Osteocyte (in vitro differentiated cells): ENCODE measurements around the gene ZNF212. TPM values are rescaled to one million over a fixed set of nuclear protein-coding genes. Genes with fewer than 3 reads are reported as not detected.
A peak's percentile ranks its signal among the peaks of the same experiment; 100 is the strongest.

Source experiments
- DNase-seq: peaks from one replicate; pipeline ENCODE4 v3.0.0; 2021; ENCODE audit warnings: mixed read lengths; ENCODE audit not compliant: unreplicated experiment; ENCODE audit errors: extremely low spot score
- H3K27ac Mint-ChIP-seq: one replicate; pipeline ENCODE4 v1.8.0; 2021; ENCODE audit warnings: mild to moderate bottlenecking, mixed read lengths; ENCODE audit not compliant: unreplicated experiment
- H3K27me3 Mint-ChIP-seq: one replicate; pipeline ENCODE4 v1.8.0; 2021; ENCODE audit warnings: mixed read lengths; ENCODE audit not compliant: unreplicated experiment
- H3K36me3 Mint-ChIP-seq: one replicate; pipeline ENCODE4 v1.8.0; 2021; ENCODE audit warnings: mixed read lengths; ENCODE audit not compliant: unreplicated experiment
- H3K4me1 Mint-ChIP-seq: one replicate; pipeline ENCODE4 v1.8.0; 2021; ENCODE audit warnings: mixed read lengths; ENCODE audit not compliant: unreplicated experiment
- H3K4me3 Mint-ChIP-seq: one replicate; pipeline ENCODE4 v1.8.0; 2021; ENCODE audit warnings: mild to moderate bottlenecking, moderate library complexity, mixed read lengths; ENCODE audit not compliant: unreplicated experiment
- H3K9me3 Mint-ChIP-seq: one replicate; pipeline ENCODE4 v1.8.0; 2021; ENCODE audit warnings: mixed read lengths; ENCODE audit not compliant: unreplicated experiment
- total RNA-seq: library from RNA; stranded (reverse); gene quantifications from 2 replicates; pipeline ENCODE4 v1.2.1, GENCODE V29; 2021
- TF ChIP-seq, protein P1 (sequence below): fragments of 200-600 bp; sonication (generic); IDR thresholded peaks from 2 replicates; pipeline ENCODE4 v1.5.0; 2021; ENCODE audit warnings: antibody characterized with exemption, mild to moderate bottlenecking, moderate library complexity

ZNF212 gene
- total RNA-seq, 1 donor from 2014 or later = 11.9 TPM

DNA sequence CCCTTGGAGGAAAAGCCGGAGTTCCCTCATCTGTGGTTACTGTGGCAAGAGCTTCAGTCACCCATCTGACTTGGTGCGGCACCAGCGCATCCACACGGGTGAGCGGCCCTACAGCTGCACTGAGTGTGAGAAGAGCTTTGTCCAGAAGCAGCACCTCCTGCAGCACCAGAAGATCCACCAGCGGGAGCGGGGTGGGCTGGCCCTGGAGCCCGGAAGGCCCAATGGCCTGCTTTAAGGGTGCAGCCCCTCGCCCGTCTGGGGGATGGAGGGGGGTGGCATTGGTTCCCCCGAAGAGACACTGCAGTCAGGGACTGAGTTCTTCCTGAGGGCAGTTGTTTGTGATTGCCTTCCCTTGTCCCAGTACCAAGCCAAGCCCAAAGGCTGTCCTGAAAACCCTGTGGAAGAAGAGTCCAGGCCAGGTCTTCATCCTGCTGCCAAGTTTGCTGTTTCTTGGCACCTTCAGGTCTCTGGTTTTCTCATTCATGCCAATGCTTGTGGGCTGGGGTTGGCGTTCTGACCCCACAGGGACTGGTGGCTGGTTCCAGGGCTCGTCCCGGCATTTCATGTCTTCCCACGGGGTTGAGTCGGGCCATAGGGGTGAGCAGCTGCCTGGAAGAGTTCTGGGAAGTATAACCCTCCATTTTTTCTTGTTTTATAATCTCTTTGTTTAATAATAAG, 14.9 kb downstream of the ZNF212 start:
- no peaks in the 10 kb centered on the region for H3K4me1 Mint-ChIP-seq
- H3K4me3 Mint-ChIP-seq = no peak overlapping the region
- no peak overlapping the region for H3K27ac Mint-ChIP-seq
- DNase-seq = no peak
- H3K9me3 Mint-ChIP-seq = no peaks in the 10 kb centered on the region
- TF ChIP-seq, protein P1, sequence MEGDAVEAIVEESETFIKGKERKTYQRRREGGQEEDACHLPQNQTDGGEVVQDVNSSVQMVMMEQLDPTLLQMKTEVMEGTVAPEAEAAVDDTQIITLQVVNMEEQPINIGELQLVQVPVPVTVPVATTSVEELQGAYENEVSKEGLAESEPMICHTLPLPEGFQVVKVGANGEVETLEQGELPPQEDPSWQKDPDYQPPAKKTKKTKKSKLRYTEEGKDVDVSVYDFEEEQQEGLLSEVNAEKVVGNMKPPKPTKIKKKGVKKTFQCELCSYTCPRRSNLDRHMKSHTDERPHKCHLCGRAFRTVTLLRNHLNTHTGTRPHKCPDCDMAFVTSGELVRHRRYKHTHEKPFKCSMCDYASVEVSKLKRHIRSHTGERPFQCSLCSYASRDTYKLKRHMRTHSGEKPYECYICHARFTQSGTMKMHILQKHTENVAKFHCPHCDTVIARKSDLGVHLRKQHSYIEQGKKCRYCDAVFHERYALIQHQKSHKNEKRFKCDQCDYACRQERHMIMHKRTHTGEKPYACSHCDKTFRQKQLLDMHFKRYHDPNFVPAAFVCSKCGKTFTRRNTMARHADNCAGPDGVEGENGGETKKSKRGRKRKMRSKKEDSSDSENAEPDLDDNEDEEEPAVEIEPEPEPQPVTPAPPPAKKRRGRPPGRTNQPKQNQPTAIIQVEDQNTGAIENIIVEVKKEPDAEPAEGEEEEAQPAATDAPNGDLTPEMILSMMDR = no peak
- no peaks in the 10 kb centered on the region for H3K27me3 Mint-ChIP-seq
- H3K36me3 Mint-ChIP-seq = peaks cover 32% of the 10 kb centered on the region

GRCh38 chr7:149255174-149255573, 15.7 kb downstream of the ZNF212 start:
- TF ChIP-seq, protein P1 = no peak
- Mint-ChIP-seq H3K36me3 (peaks cover 31% of the 10 kb centered on the region), H3K4me3 (no peak overlapping the region), H3K4me1 (no peaks in the 10 kb centered on the region), H3K27me3 (no peaks in the 10 kb centered on the region), H3K9me3 (no peaks in the 10 kb centered on the region), H3K27ac (no peak overlapping the region)
- DNase-seq = no peak

DNA sequence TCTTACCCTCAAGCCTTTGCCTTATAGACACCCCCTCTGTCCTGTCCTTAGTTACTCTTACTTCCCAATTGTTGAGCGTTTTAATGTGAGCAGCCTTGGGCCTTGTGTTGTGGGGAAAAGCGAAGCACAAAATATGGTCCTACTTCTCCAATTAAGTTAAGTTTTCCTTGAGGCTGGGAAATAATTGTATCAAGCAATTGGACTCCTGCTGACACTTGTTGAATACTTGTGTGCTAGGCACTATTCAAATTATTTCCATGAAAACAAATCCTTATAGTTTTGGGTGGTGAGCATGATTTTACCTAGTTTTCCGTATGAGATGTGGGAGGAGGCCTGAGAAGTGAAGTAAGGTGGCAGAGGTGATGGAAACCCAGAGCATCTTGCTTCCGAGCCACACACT, 17.1 kb downstream of the ZNF212 start:
- TF ChIP-seq, protein P1 = no peak
- no peaks in the 10 kb centered on the region for H3K27me3 Mint-ChIP-seq
- no peak overlapping the region for H3K27ac Mint-ChIP-seq
- no peak overlapping the region for H3K4me3 Mint-ChIP-seq
- no peaks in the 10 kb centered on the region for H3K9me3 Mint-ChIP-seq
- no peak for DNase-seq
- H3K36me3 Mint-ChIP-seq = peaks cover 28% of the 10 kb centered on the region
- peaks cover 6% of the 10 kb centered on the region for H3K4me1 Mint-ChIP-seq

DNA sequence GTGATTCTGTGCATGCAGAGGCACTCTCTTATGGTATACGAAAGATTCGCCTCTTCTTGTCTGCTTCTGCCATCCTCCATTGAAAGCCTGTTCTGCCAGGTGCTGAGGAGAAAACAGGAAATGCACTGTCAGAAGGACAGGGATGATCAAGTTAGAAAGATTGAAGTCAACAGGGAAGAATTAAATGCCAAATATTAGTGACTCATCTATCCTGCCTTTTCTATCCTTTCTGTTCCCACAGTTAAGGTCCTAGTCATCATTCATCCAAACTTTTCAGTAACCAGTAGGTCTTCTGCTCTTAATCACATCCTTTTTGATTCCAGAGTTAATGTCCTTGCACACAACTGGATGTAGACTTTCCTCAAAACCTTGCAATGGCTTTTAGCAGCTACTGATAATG, 17.7 kb downstream of the ZNF212 start:
- TF ChIP-seq, protein P1 = no peak
- Mint-ChIP-seq H3K27ac (no peak overlapping the region), H3K4me3 (no peak overlapping the region), H3K27me3 (no peaks in the 10 kb centered on the region), H3K4me1 (peaks cover 7% of the 10 kb centered on the region), H3K9me3 (no peaks in the 10 kb centered on the region), H3K36me3 (peaks cover 24% of the 10 kb centered on the region)
- no peak for DNase-seq

GRCh38 chr7:149261316-149261828, 21.9 kb downstream of the ZNF212 start:
- Mint-ChIP-seq H3K36me3 (peaks cover 11% of the 10 kb centered on the region), H3K4me1 (peaks cover 23% of the 10 kb centered on the region), H3K27ac (peak overlapping the region; percentile 97), H3K4me3 (peak overlapping the region; percentile 80), H3K27me3 (no peaks in the 10 kb centered on the region), H3K9me3 (no peaks in the 10 kb centered on the region)
- TF ChIP-seq, protein P1 = no peak
- DNase-seq = no peak
